Measurements from ENCODE around the gene ABCB11. TPM values are rescaled to one million over a fixed set of nuclear protein-coding genes. Genes with fewer than 3 reads are reported as not detected.

ABCB11 gene
- under 0.01 TPM in 1 of 2 replicates, not detected in the other for total RNA-seq

- Histone ChIP-seq H3K9me3 (ENCODE audit: low read depth, low read length) (no peaks in the 10 kb centered on the region), H3K79me2 (ENCODE audit: insufficient read depth, low read length) (no peaks in the 10 kb centered on the region), H3K27ac (ENCODE audit: low read depth, low read length) (no peak within 1 kb of the TSS), H3K27me3 (ENCODE audit: insufficient read depth, low read length) (no peaks in the 10 kb centered on the region), H4K20me1 (ENCODE audit: insufficient read depth, low read length) (no peaks in the 10 kb centered on the region), H3K4me3 (ENCODE audit: insufficient read depth, low read length) (no peak within 1 kb of the TSS), H3K4me1 (ENCODE audit: insufficient read depth, low read length) (no peaks in the 10 kb centered on the region), H3K36me3 (ENCODE audit: insufficient read depth, low read length) (no peaks in the 10 kb centered on the region), H2AFZ (ENCODE audit: low read length) (no peak within 1 kb of the TSS), H3K4me2 (ENCODE audit: insufficient read depth, low read length) (no peak within 1 kb of the TSS)
- no peak for DNase-seq (ENCODE audit: insufficient read length, low spot score, missing footprints)
- TF ChIP-seq, protein P1, sequence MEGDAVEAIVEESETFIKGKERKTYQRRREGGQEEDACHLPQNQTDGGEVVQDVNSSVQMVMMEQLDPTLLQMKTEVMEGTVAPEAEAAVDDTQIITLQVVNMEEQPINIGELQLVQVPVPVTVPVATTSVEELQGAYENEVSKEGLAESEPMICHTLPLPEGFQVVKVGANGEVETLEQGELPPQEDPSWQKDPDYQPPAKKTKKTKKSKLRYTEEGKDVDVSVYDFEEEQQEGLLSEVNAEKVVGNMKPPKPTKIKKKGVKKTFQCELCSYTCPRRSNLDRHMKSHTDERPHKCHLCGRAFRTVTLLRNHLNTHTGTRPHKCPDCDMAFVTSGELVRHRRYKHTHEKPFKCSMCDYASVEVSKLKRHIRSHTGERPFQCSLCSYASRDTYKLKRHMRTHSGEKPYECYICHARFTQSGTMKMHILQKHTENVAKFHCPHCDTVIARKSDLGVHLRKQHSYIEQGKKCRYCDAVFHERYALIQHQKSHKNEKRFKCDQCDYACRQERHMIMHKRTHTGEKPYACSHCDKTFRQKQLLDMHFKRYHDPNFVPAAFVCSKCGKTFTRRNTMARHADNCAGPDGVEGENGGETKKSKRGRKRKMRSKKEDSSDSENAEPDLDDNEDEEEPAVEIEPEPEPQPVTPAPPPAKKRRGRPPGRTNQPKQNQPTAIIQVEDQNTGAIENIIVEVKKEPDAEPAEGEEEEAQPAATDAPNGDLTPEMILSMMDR (IDR thresholded peaks at IDR 0.05; ENCODE audit: extremely low read depth, low read depth, low read length): no peak
These were observed at the start of gene ABCB11 for GRCh38 chr2:169031202-169031601. ABCB11 (minus strand) TSS chr2:169031324; CDS start chr2:169018125, 13,199 bp downstream.

GRCh38 chr2:169080250-169081069, 49.3 kb upstream of the ABCB11 start:
- no peaks in the 10 kb centered on the region for H3K79me2 ChIP-seq (ENCODE audit: insufficient read depth, low read length)
- DNase-seq (ENCODE audit: insufficient read length, low spot score, missing footprints): peak; percentile 29

DNA sequence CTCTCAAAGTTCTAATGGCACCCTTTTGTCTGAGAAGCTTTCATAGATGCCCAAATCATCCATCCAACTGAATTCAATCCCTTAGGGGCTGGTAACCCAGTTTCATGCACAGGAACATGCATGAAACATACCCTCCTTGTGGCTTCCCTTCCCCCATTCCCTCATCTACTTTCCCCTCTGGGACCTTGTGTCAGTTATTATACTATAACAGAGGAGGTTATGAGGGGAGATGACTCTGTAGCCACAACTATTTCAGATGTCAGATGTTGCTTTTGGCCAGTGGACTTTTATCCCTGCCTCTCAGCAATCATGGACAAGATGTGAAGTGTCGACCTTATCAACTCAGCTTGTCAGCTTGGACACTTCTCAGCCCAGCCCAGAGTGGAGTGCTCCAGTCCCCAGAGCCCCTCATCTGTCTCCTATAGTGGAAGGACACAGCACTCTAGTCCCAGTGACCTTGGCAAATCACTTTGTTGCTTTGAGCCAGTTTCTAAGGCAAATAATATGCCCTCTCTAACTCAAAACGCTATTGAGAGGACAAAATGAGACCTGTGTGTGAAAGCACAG, 46.6 kb upstream of the ABCB11 start:
- peaks cover 28% of the 10 kb centered on the region for H3K4me1 ChIP-seq (ENCODE audit: insufficient read depth, low read length)
- TF ChIP-seq, protein P1 (IDR thresholded peaks at IDR 0.05; ENCODE audit: extremely low read depth, low read depth, low read length): no peak
- peak overlapping the region; percentile 61 for H3K4me2 ChIP-seq (ENCODE audit: insufficient read depth, low read length)
- peak overlapping the region; percentile 59 for H2AFZ ChIP-seq (ENCODE audit: low read length)
- H3K36me3 ChIP-seq (ENCODE audit: insufficient read depth, low read length): no peaks in the 10 kb centered on the region
- peak overlapping the region; percentile 58 for H3K27ac ChIP-seq (ENCODE audit: low read depth, low read length)
- DNase-seq (ENCODE audit: insufficient read length, low spot score, missing footprints): peak; percentile 42
- no peaks in the 10 kb centered on the region for H3K9me3 ChIP-seq (ENCODE audit: low read depth, low read length)
- H3K27me3 ChIP-seq (ENCODE audit: insufficient read depth, low read length): no peaks in the 10 kb centered on the region
- no peaks in the 10 kb centered on the region for H4K20me1 ChIP-seq (ENCODE audit: insufficient read depth, low read length)
- H3K79me2 ChIP-seq (ENCODE audit: insufficient read depth, low read length): no peaks in the 10 kb centered on the region
- no peak overlapping the region for H3K4me3 ChIP-seq (ENCODE audit: insufficient read depth, low read length)

More at GRCh38 chr2:169080250-169081069, 49.3 kb upstream of the ABCB11 start:
- H4K20me1 ChIP-seq (ENCODE audit: insufficient read depth, low read length): no peaks in the 10 kb centered on the region
- TF ChIP-seq, protein P1 (IDR thresholded peaks at IDR 0.05; ENCODE audit: extremely low read depth, low read depth, low read length): no peak
- no peak overlapping the region for H3K4me3 ChIP-seq (ENCODE audit: insufficient read depth, low read length)
- H3K27me3 ChIP-seq (ENCODE audit: insufficient read depth, low read length): no peaks in the 10 kb centered on the region
- no peak overlapping the region for H2AFZ ChIP-seq (ENCODE audit: low read length)
- H3K27ac ChIP-seq (ENCODE audit: low read depth, low read length): no peak overlapping the region
- no peaks in the 10 kb centered on the region for H3K36me3 ChIP-seq (ENCODE audit: insufficient read depth, low read length)
- peaks cover 21% of the 10 kb centered on the region for H3K4me1 ChIP-seq (ENCODE audit: insufficient read depth, low read length)
- H3K9me3 ChIP-seq (ENCODE audit: low read depth, low read length): no peaks in the 10 kb centered on the region
- H3K4me2 ChIP-seq (ENCODE audit: insufficient read depth, low read length): no peak overlapping the region
